GM18517 (cell line): ENCODE results near the gene CHRNB1.

Source experiments
- ATAC-seq: cut with Tn5 transposase; IDR thresholded peaks from one replicate; pipeline ENCODE4 v1.9.1; 2021; ENCODE audit warnings: mild to moderate bottlenecking, moderate library complexity; ENCODE audit not compliant: unreplicated experiment

CHRNB1 gene

GRCh38 chr17:7437950-7438614 lies 6.8 kb upstream of the CHRNB1 start:
- ATAC-seq = no peak

- ATAC-seq = no peak
These were observed 6.0 kb upstream of the CHRNB1 start for GRCh38 chr17:7438656-7439460.

GRCh38 chr17:7439462-7440112 lies 5.3 kb upstream of the CHRNB1 start, which contains the start of gene FGF11:
FGF11 (plus strand) TSS chr17:7439512; CDS start chr17:7439621, 109 bp downstream.
- no peak for ATAC-seq

- ATAC-seq = no peak
These were observed 4.6 kb upstream of the CHRNB1 start for GRCh38 chr17:7440113-7440833.

- no peak for ATAC-seq
These were observed 4.0 kb upstream of the CHRNB1 start for GRCh38 chr17:7440834-7441195.

GRCh38 chr17:7441266-7441665 lies 3.6 kb upstream of the CHRNB1 start:
- ATAC-seq = no peak

GRCh38 chr17:7442142-7442541 lies 2.7 kb upstream of the CHRNB1 start:
- ATAC-seq = no peak

- ATAC-seq = no peak
These were observed 1.1 kb upstream of the CHRNB1 start for GRCh38 chr17:7443499-7444485.

GRCh38 chr17:7445619-7445968 lies 733 bp downstream of the CHRNB1 start:
- ATAC-seq = no peak

GRCh38 chr17:7448461-7448860 lies 3.6 kb downstream of the CHRNB1 start:
- ATAC-seq = no peak

GRCh38 chr17:7459961-7460545 lies 15.2 kb downstream of the CHRNB1 start:
- no peak for ATAC-seq

GRCh38 chr17:7460850-7461660 lies 16.2 kb downstream of the CHRNB1 start:
- ATAC-seq = no peak

GRCh38 chr17:7462474-7463371 lies 17.9 kb downstream of the CHRNB1 start:
- ATAC-seq = no peak

GRCh38 chr17:7463372-7463846 lies 18.5 kb downstream of the CHRNB1 start:
- ATAC-seq = no peak

GRCh38 chr17:7464081-7464480 lies 19.2 kb downstream of the CHRNB1 start:
- no peak for ATAC-seq

GRCh38 chr17:7465597-7466275 lies 20.9 kb downstream of the CHRNB1 start:
- no peak for ATAC-seq

GRCh38 chr17:7466318-7466638 lies 21.4 kb downstream of the CHRNB1 start:
- no peak for ATAC-seq
